Endothelial cell (in vitro differentiated cells): ENCODE results near the gene BNIP5. TPM values are rescaled to one million over a fixed set of nuclear protein-coding genes. Genes with fewer than 3 reads are reported as not detected.

Experiments
- DNase-seq: peaks from one replicate; pipeline ENCODE4 v3.0.0; 2021; ENCODE audit warnings: low spot score
- H3K27ac Mint-ChIP-seq: one replicate; pipeline ENCODE4 v1.8.0; 2021; ENCODE audit warnings: mixed read lengths, inconsistent platforms; ENCODE audit not compliant: unreplicated experiment
- H3K27me3 Mint-ChIP-seq: one replicate; pipeline ENCODE4 v1.8.0; 2021; ENCODE audit warnings: mild to moderate bottlenecking, moderate library complexity, mixed read lengths, inconsistent platforms; ENCODE audit not compliant: unreplicated experiment
- H3K36me3 Mint-ChIP-seq: one replicate; pipeline ENCODE4 v1.8.0; 2021; ENCODE audit warnings: mild to moderate bottlenecking, low read depth, mixed read lengths, inconsistent platforms; ENCODE audit not compliant: unreplicated experiment
- H3K4me1 Mint-ChIP-seq: one replicate; pipeline ENCODE4 v1.8.0; 2021; ENCODE audit warnings: mild to moderate bottlenecking, mixed read lengths, inconsistent platforms; ENCODE audit not compliant: unreplicated experiment
- H3K4me3 Mint-ChIP-seq: one replicate; pipeline ENCODE4 v1.8.0; 2021; ENCODE audit warnings: mild to moderate bottlenecking, mixed read lengths, inconsistent platforms; ENCODE audit not compliant: unreplicated experiment
- H3K9me3 Mint-ChIP-seq: one replicate; pipeline ENCODE4 v1.8.0; 2021; ENCODE audit warnings: mixed read lengths, inconsistent platforms; ENCODE audit not compliant: unreplicated experiment
- CTCF ChIP-seq: fragments of 200-600 bp; sonication (generic); IDR thresholded peaks from one replicate; pipeline ENCODE4 v1.5.0; 2021; ENCODE audit warnings: antibody characterized with exemption; ENCODE audit not compliant: unreplicated experiment
- total RNA-seq: library from RNA; stranded (reverse); fragmentation: NEBNext Ultra II Directional; extraction: Animal tissue kit (Norgen Biotek cat#: 25700); gene quantifications from one replicate; pipeline ENCODE4 v1.2.1, GENCODE V29; 2021; ENCODE audit not compliant: unreplicated experiment

The BNIP5 gene
- total RNA-seq, 1 donor from 2014 or later = not detected

- peaks cover 9% of the 10 kb centered on the region for H3K27me3 Mint-ChIP-seq
- no peak for TF ChIP-seq CTCF
- peaks cover 3% of the 10 kb centered on the region for H3K4me1 Mint-ChIP-seq
- no peaks in the 10 kb centered on the region for H3K9me3 Mint-ChIP-seq
- no peak for DNase-seq
- H3K27ac Mint-ChIP-seq = no peak overlapping the region
- H3K4me3 Mint-ChIP-seq = no peak overlapping the region
- no peaks in the 10 kb centered on the region for H3K36me3 Mint-ChIP-seq
These were observed 36.8 kb upstream of the BNIP5 start for GRCh38 chr6:36373368-36374019.

GRCh38 chr6:36372088-36372487, 35.4 kb upstream of the BNIP5 start:
- Mint-ChIP-seq H3K9me3 (no peaks in the 10 kb centered on the region), H3K4me3 (no peak overlapping the region), H3K27me3 (peaks cover 9% of the 10 kb centered on the region), H3K27ac (no peak overlapping the region), H3K36me3 (no peaks in the 10 kb centered on the region), H3K4me1 (peaks cover 12% of the 10 kb centered on the region)
- no peak for DNase-seq
- no peak for TF ChIP-seq CTCF

GRCh38 chr6:36371211-36371610, 34.5 kb upstream of the BNIP5 start:
- no peak for DNase-seq
- Mint-ChIP-seq H3K4me3 (no peak overlapping the region), H3K36me3 (no peaks in the 10 kb centered on the region), H3K27me3 (peaks cover 8% of the 10 kb centered on the region), H3K27ac (no peak overlapping the region), H3K4me1 (peaks cover 20% of the 10 kb centered on the region), H3K9me3 (no peaks in the 10 kb centered on the region)
- TF ChIP-seq CTCF = no peak

- Mint-ChIP-seq H3K27me3 (peaks cover 5% of the 10 kb centered on the region), H3K27ac (no peak overlapping the region), H3K9me3 (no peaks in the 10 kb centered on the region), H3K4me3 (no peak overlapping the region), H3K36me3 (no peaks in the 10 kb centered on the region), H3K4me1 (peaks cover 20% of the 10 kb centered on the region)
- DNase-seq = no peak
- TF ChIP-seq CTCF = no peak
These were observed 34.0 kb upstream of the BNIP5 start for GRCh38 chr6:36370638-36371037.

GRCh38 chr6:36368921-36369865, 32.5 kb upstream of the BNIP5 start:
- Mint-ChIP-seq H3K36me3 (no peaks in the 10 kb centered on the region), H3K9me3 (no peaks in the 10 kb centered on the region), H3K4me3 (no peak overlapping the region), H3K27ac (no peak overlapping the region), H3K4me1 (peaks cover 23% of the 10 kb centered on the region), H3K27me3 (peaks cover 5% of the 10 kb centered on the region)
- no peak for DNase-seq
- no peak for TF ChIP-seq CTCF
